CD14-positive monocyte (primary cell): ENCODE measurements around the gene LRRC34. TPM values are rescaled to one million over a fixed set of nuclear protein-coding genes. Genes with fewer than 3 reads are reported as not detected.

Experiments used
- DNase-seq, 3 donors: peaks; one replicate each; pipeline ENCODE4 v3.0.0-alpha.2; 2011 to 2022
- H2AFZ ChIP-seq: 2 replicates; pipeline ENCODE4 v1.6.0; 2012; ENCODE audit warnings: mild to moderate bottlenecking, low read depth, low read length, inconsistent platforms; ENCODE audit not compliant: insufficient read depth, poor library complexity, severe bottlenecking
- H3K27ac ChIP-seq, 2 donors: 1 replicate in 1 of 2; 2 replicates in 1 of 2; pipeline ENCODE4 v1.5.1; 2012 to 2013; ENCODE audit warnings: low read length in 2 of 2, control low read depth in 1 of 2, inconsistent platforms in 1 of 2, low read depth in 1 of 2, mild to moderate bottlenecking in 1 of 2
- H3K27me3 ChIP-seq, 2 donors: one replicate each; pipeline versions ENCODE4 v1.6.0 to v1.6.1; 2011 to 2013; ENCODE audit warnings: low read length in 2 of 2; ENCODE audit not compliant: control insufficient read depth in 2 of 2, insufficient read depth in 2 of 2
- H3K36me3 ChIP-seq, 2 donors: replicated peaks in 1 of 2; 1 replicate in 1 of 2; 2 replicates in 1 of 2; pipeline versions ENCODE4 v1.5.1 to v1.6.1; 2012 to 2013; ENCODE audit warnings: low read length in 2 of 2, control low read depth in 1 of 2, inconsistent platforms in 1 of 2, mild to moderate bottlenecking in 1 of 2; ENCODE audit not compliant: insufficient read depth in 2 of 2, control insufficient read depth in 1 of 2
- H3K4me1 ChIP-seq, 2 donors: 1 replicate in 1 of 2; 2 replicates in 1 of 2; pipeline versions ENCODE4 v1.5.1 to v1.6.1; 2012 to 2013; ENCODE audit warnings: low read length in 2 of 2, control low read depth in 1 of 2, inconsistent platforms in 1 of 2, mild to moderate bottlenecking in 1 of 2, moderate library complexity in 1 of 2; ENCODE audit not compliant: insufficient read depth in 2 of 2, control insufficient read depth in 1 of 2
- H3K4me2 ChIP-seq: replicated peaks from 2 replicates; pipeline ENCODE3; 2012; ENCODE audit warnings: low read length, moderate library complexity, mild to moderate bottlenecking; ENCODE audit not compliant: poor library complexity, severe bottlenecking; ENCODE audit errors: extremely low read depth
- H3K4me3 ChIP-seq, 3 experiments: fragments of 200-600 bp in 1 of 3; sonication (generic) in 1 of 3; replicated peaks in 1 of 3; 1 replicate in 2 of 3; 2 replicates in 1 of 3; pipeline ENCODE4 v1.5.1; 2011 to 2013; ENCODE audit warnings: low read length in 3 of 3, mild to moderate bottlenecking in 3 of 3, control low read depth in 2 of 3, low read depth in 2 of 3, inconsistent platforms in 1 of 3, moderate library complexity in 1 of 3
- H3K79me2 ChIP-seq: 2 replicates; pipeline ENCODE4 v1.6.0; 2012; ENCODE audit warnings: mild to moderate bottlenecking, control low read depth, inconsistent platforms, low read length, moderate library complexity; ENCODE audit not compliant: insufficient read depth
- H3K9ac ChIP-seq: 2 replicates; pipeline ENCODE4 v1.6.0; 2017; ENCODE audit warnings: low read length, mild to moderate bottlenecking; ENCODE audit not compliant: insufficient read depth, poor library complexity, severe bottlenecking
- H3K9me3 ChIP-seq, 2 donors: replicated peaks in 1 of 2; 1 replicate in 1 of 2; 2 replicates in 1 of 2; pipeline versions ENCODE4 v1.5.1 to v1.6.1; 2012 to 2013; ENCODE audit warnings: low read length in 2 of 2, control low read depth in 1 of 2; ENCODE audit not compliant: control insufficient read depth in 1 of 2, insufficient read depth in 1 of 2
- H4K20me1 ChIP-seq: 2 replicates; pipeline ENCODE4 v1.6.0; 2012; ENCODE audit warnings: mild to moderate bottlenecking, low read length, control low read depth, moderate library complexity; ENCODE audit not compliant: insufficient read depth
- H3K27ac Mint-ChIP-seq, 7 donors: one replicate each; pipeline ENCODE4 v1.8.0; 2020; ENCODE audit warnings: mild to moderate bottlenecking in 7 of 7, mixed read lengths in 7 of 7, moderate library complexity in 6 of 7, inconsistent platforms in 2 of 7
- H3K27me3 Mint-ChIP-seq, 3 donors: one replicate each; pipeline ENCODE4 v1.8.0; 2021 to 2022; ENCODE audit warnings: low read depth in 3 of 3, mild to moderate bottlenecking in 3 of 3, mixed read lengths in 3 of 3, moderate library complexity in 3 of 3, inconsistent platforms in 1 of 3
- H3K36me3 Mint-ChIP-seq, 2 donors: one replicate each; pipeline ENCODE4 v1.8.0; 2020; ENCODE audit warnings: mixed read lengths in 2 of 2, inconsistent platforms in 1 of 2, mild to moderate bottlenecking in 1 of 2
- H3K4me1 Mint-ChIP-seq: one replicate; pipeline ENCODE4 v1.8.0; 2020; ENCODE audit warnings: mild to moderate bottlenecking, mixed read lengths
- H3K4me3 Mint-ChIP-seq, 2 donors: one replicate each; pipeline ENCODE4 v1.8.0; 2020; ENCODE audit warnings: mild to moderate bottlenecking in 2 of 2, mixed read lengths in 2 of 2, moderate library complexity in 1 of 2
- H3K9me3 Mint-ChIP-seq, 7 donors: one replicate each; pipeline ENCODE4 v1.8.0; 2020 to 2022; ENCODE audit warnings: mixed read lengths in 7 of 7, mild to moderate bottlenecking in 6 of 7, moderate library complexity in 6 of 7, inconsistent platforms in 2 of 7
- WGBS: methylation state at CpG from one replicate; pipeline ENCODE4 v1.1.5; 2013; ENCODE audit warnings: missing lambda C conversion rate; ENCODE audit not compliant: insufficient coverage; 5-methylcytosine and 5-hydroxymethylcytosine counted together
- intact Hi-C, 2 donors: fragments of 100-400 bp; cut with micrococcal nuclease; formaldehyde crosslinking; loops; one replicate each; pipeline versions ENCODE4 v1.15.0 to v1.15.1; 2023
- polyA plus RNA-seq, 3 donors: library from polyadenylated mRNA; depleted of rRNA in 1 of 3; unstranded in 2 of 3; stranded (reverse) in 1 of 3; fragments of 300-500 nt in 2 of 3; fragments of >200 nt in 1 of 3; fragmentation: Illumina TruSeq in 2 of 3; gene quantifications; 1 replicate in 2 of 3; 2 replicates in 1 of 3; pipeline ENCODE4 v1.2.3, GENCODE V29; 2012 to 2021
- TF ChIP-seq, protein P1 (sequence below): fragments of 200-600 bp; IDR thresholded peaks from one replicate; pipeline ENCODE4 v1.8.0; 2022; ENCODE audit warnings: antibody characterized with exemption, mild to moderate bottlenecking

LRRC34 gene
- polyA plus RNA-seq, 3 donors: 0.25 to 0.61 (median 0.43) TPM

- 93% methylated on average over 3 of the region's 5 CpGs for WGBS
- no peak overlapping the region for H2AFZ ChIP-seq
- Mint-ChIP-seq H3K27me3 (peaks cover 2 to 6% (median 3%) of the 10 kb centered on the region in 3 donors), H3K4me1 (peaks cover 13% of the 10 kb centered on the region), H3K27ac (peak overlapping the region in 3 of 7 donors; percentile 3 to 33 (median 7)), H3K4me3 (no peak overlapping the region), H3K9me3 (no peaks in the 10 kb centered on the region), H3K36me3 (no peaks in the 10 kb centered on the region)
- H3K9me3 ChIP-seq: no peaks in the 10 kb centered on the region
- intact Hi-C loops: no loop called here
- no peak overlapping the region for H3K9ac ChIP-seq
- no peak overlapping the region for H3K4me2 ChIP-seq
- H3K79me2 ChIP-seq: no peaks in the 10 kb centered on the region
- H3K4me1 ChIP-seq: peaks cover 0 to 3% of the 10 kb centered on the region in 2 donors
- no peak overlapping the region for H3K4me3 ChIP-seq
- no peak for DNase-seq
- H3K27ac ChIP-seq: no peak overlapping the region
- TF ChIP-seq, protein P1, sequence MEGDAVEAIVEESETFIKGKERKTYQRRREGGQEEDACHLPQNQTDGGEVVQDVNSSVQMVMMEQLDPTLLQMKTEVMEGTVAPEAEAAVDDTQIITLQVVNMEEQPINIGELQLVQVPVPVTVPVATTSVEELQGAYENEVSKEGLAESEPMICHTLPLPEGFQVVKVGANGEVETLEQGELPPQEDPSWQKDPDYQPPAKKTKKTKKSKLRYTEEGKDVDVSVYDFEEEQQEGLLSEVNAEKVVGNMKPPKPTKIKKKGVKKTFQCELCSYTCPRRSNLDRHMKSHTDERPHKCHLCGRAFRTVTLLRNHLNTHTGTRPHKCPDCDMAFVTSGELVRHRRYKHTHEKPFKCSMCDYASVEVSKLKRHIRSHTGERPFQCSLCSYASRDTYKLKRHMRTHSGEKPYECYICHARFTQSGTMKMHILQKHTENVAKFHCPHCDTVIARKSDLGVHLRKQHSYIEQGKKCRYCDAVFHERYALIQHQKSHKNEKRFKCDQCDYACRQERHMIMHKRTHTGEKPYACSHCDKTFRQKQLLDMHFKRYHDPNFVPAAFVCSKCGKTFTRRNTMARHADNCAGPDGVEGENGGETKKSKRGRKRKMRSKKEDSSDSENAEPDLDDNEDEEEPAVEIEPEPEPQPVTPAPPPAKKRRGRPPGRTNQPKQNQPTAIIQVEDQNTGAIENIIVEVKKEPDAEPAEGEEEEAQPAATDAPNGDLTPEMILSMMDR: no peak
- H3K27me3 ChIP-seq: no peaks in the 10 kb centered on the region
- H4K20me1 ChIP-seq: no peaks in the 10 kb centered on the region
- no peaks in the 10 kb centered on the region for H3K36me3 ChIP-seq
These were observed 23.6 kb upstream of the LRRC34 start for GRCh38 chr3:169836078-169836941.

DNA sequence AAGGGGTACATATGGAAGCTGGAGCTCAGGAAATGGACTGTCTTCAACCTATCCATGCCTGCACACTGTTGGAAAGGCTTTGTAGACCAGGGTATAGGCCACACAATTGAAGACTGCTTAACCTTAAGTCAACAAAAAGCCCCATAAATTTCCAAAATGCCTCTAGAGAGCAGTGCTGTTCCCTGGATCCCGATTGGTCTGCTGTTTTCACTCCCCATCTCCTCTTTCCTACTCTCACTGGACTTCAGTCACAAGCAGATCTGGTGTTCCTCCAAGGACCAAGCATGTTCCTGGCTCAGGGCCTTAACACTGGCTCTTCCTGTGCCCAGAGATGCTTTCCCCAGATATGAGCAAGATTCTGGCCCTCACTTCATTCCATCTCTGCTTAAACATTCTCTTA lies 22.8 kb upstream of the LRRC34 start:
- Histone ChIP-seq H3K9me3 (no peaks in the 10 kb centered on the region), H3K9ac (no peak overlapping the region), H2AFZ (no peak overlapping the region), H3K4me3 (no peak overlapping the region), H3K36me3 (no peaks in the 10 kb centered on the region), H3K27ac (no peak overlapping the region), H3K4me1 (peaks cover 0 to 3% of the 10 kb centered on the region in 2 donors), H3K79me2 (no peaks in the 10 kb centered on the region), H4K20me1 (no peaks in the 10 kb centered on the region), H3K4me2 (no peak overlapping the region), H3K27me3 (no peaks in the 10 kb centered on the region)
- DNase-seq: no peak
- no peak overlapping the region for H3K27ac Mint-ChIP-seq
- TF ChIP-seq, protein P1: no peak
- WGBS: 100% methylated on average over 1 of the region's 1 CpG
- H3K9me3 Mint-ChIP-seq: no peaks in the 10 kb centered on the region
- no peaks in the 10 kb centered on the region for H3K36me3 Mint-ChIP-seq
- intact Hi-C loops: no loop called here
- H3K4me1 Mint-ChIP-seq: peaks cover 13% of the 10 kb centered on the region
- peaks cover 0 to 6% (median 3%) of the 10 kb centered on the region in 3 donors for H3K27me3 Mint-ChIP-seq
- H3K4me3 Mint-ChIP-seq: no peak overlapping the region
